Caco-2 (cell line): Measurements from ENCODE around the gene TP53BP2. TPM values are rescaled to one million over a fixed set of nuclear protein-coding genes. Genes with fewer than 3 reads are reported as not detected.

Experiments used
- BruUV-seq: library from RNA; stranded (reverse); fragments of 400-500 nt; replicated peaks from 2 replicates; lab custom pipeline; 2021; lab: Mats Ljungman, UMichigan
- CTCF ChIA-PET: fragments of 300-600 bp; sonication (Branson Sonifier 250); formaldehyde crosslinking; loops from one replicate; lab custom pipeline; 2022; ENCODE audit warnings: antibody characterized with exemption; lab: Charles Lee
- POLR2A ChIA-PET: fragments of 300-600 bp; sonication (Branson Sonifier 250); formaldehyde crosslinking; loops from one replicate; lab custom pipeline; 2022; ENCODE audit warnings: antibody characterized with exemption; lab: Charles Lee
- DNase-seq, 2 experiments: peaks; one replicate each; pipeline versions ENCODE4 v3.0.0 to v3.0.0-alpha.2; 2020 to 2022
- H3K27me3 ChIP-seq: replicated peaks from 2 replicates; pipeline ENCODE4 v1.6.0; 2011; ENCODE audit warnings: low read length; ENCODE audit not compliant: control insufficient read depth, insufficient read depth
- H3K36me3 ChIP-seq: 2 replicates; pipeline ENCODE4 v1.5.1; 2011; ENCODE audit warnings: low read length; ENCODE audit not compliant: control insufficient read depth, insufficient read depth
- H3K4me1 ChIP-seq: fragments of 250-450 bp; sonication (Bioruptor Pico); 2 replicates; pipeline ENCODE4 v1.5.1; 2020; ENCODE audit warnings: mild to moderate bottlenecking
- H3K4me3 ChIP-seq: 2 replicates; pipeline ENCODE4 v1.5.1; 2011; ENCODE audit warnings: low read depth, mild to moderate bottlenecking, control low read depth, low read length
- H3K9me3 ChIP-seq: fragments of 250-450 bp; sonication (Bioruptor Pico); 2 replicates; pipeline ENCODE4 v1.5.1; 2020; ENCODE audit warnings: mild to moderate bottlenecking, moderate library complexity
- H3K27ac Mint-ChIP-seq: one replicate; pipeline ENCODE4 v1.8.0; 2022; ENCODE audit warnings: mixed read lengths; ENCODE audit not compliant: unreplicated experiment
- H3K27me3 Mint-ChIP-seq: one replicate; pipeline ENCODE4 v1.8.0; 2022; ENCODE audit warnings: mixed read lengths; ENCODE audit not compliant: insufficient read depth, unreplicated experiment
- H3K36me3 Mint-ChIP-seq: one replicate; pipeline ENCODE4 v1.8.0; 2022; ENCODE audit warnings: mild to moderate bottlenecking, mixed read lengths; ENCODE audit not compliant: insufficient read depth, unreplicated experiment
- H3K4me1 Mint-ChIP-seq: one replicate; pipeline ENCODE4 v1.8.0; 2022; ENCODE audit warnings: low read depth, mixed read lengths; ENCODE audit not compliant: unreplicated experiment
- H3K4me3 Mint-ChIP-seq: one replicate; pipeline ENCODE4 v1.8.0; 2022; ENCODE audit warnings: mild to moderate bottlenecking, moderate library complexity, mixed read lengths; ENCODE audit not compliant: unreplicated experiment
- H3K9me3 Mint-ChIP-seq: one replicate; pipeline ENCODE4 v1.8.0; 2022; ENCODE audit warnings: mixed read lengths; ENCODE audit not compliant: unreplicated experiment
- CTCF ChIP-seq, 2 experiments: fragments of 200-600 bp in 1 of 2; IDR thresholded peaks; 1 replicate in 1 of 2; 2 replicates in 1 of 2; pipeline versions ENCODE4 v1.5.1 to v1.8.0; 2011 to 2022; ENCODE audit warnings: antibody characterized with exemption in 1 of 2, control low read depth in 1 of 2, inconsistent platforms in 1 of 2, low read depth in 1 of 2, low read length in 1 of 2, mild to moderate bottlenecking in 1 of 2, moderate library complexity in 1 of 2; ENCODE audit not compliant: insufficient read depth in 1 of 2, severe bottlenecking in 1 of 2, unreplicated experiment in 1 of 2
- intact Hi-C: fragments of 100-400 bp; cut with micrococcal nuclease; formaldehyde crosslinking; loops from one replicate; pipeline ENCODE4 v1.10.0; 2022; ENCODE audit not compliant: unreplicated experiment
- total RNA-seq: library from RNA; stranded (reverse); gene quantifications from 2 replicates; pipeline ENCODE4 v1.2.3, GENCODE V29; 2022

The TP53BP2 gene
- total RNA-seq, 1 experiment from 2014 or later = 49.6 TPM

- no peak for DNase-seq
- no peaks in the 10 kb centered on the region for H3K36me3 Mint-ChIP-seq
- no peak overlapping the region for H3K27ac Mint-ChIP-seq
- ChIA-PET CTCF (no interaction called here), POLR2A (interaction anchor here (0.7 to 1.1 kb wide), 2 partner anchors 9 to 74 kb away, joined by 3 to 4 read pairs; no protein-coding TSS in a partner anchor)
- H3K4me1 ChIP-seq = peaks cover 21% of the 10 kb centered on the region
- H3K4me3 ChIP-seq = no peak overlapping the region
- no peaks in the 10 kb centered on the region for H3K36me3 ChIP-seq
- BruUV-seq = no TSS peak
- no peak for TF ChIP-seq CTCF (IDR thresholded peaks at IDR 0.05; ENCODE audit: insufficient read depth in 1 of 2, low read depth in 1 of 2, low read length in 1 of 2, severe bottlenecking in 1 of 2, unreplicated experiment in 1 of 2)
- H3K27me3 ChIP-seq = no peaks in the 10 kb centered on the region
- no peaks in the 10 kb centered on the region for H3K27me3 Mint-ChIP-seq
- H3K4me3 Mint-ChIP-seq = no peak overlapping the region
- intact Hi-C loops = no loop called here
- H3K9me3 Mint-ChIP-seq = no peaks in the 10 kb centered on the region
- H3K4me1 Mint-ChIP-seq = peaks cover 29% of the 10 kb centered on the region
- no peaks in the 10 kb centered on the region for H3K9me3 ChIP-seq
Measured at GRCh38 chr1:223837206-223837605, 8.5 kb downstream of the TP53BP2 start.

GRCh38 chr1:223836586-223836985, 9.2 kb downstream of the TP53BP2 start:
- Histone ChIP-seq H3K4me1 (peaks cover 26% of the 10 kb centered on the region), H3K4me3 (no peak overlapping the region), H3K9me3 (no peaks in the 10 kb centered on the region), H3K36me3 (no peaks in the 10 kb centered on the region), H3K27me3 (no peaks in the 10 kb centered on the region)
- Mint-ChIP-seq H3K27ac (no peak overlapping the region), H3K36me3 (no peaks in the 10 kb centered on the region), H3K27me3 (no peaks in the 10 kb centered on the region), H3K9me3 (no peaks in the 10 kb centered on the region), H3K4me1 (peaks cover 33% of the 10 kb centered on the region), H3K4me3 (no peak overlapping the region)
- ChIA-PET CTCF (no interaction called here), POLR2A (no interaction called here)
- DNase-seq = no peak
- no peak for TF ChIP-seq CTCF (IDR thresholded peaks at IDR 0.05; ENCODE audit: insufficient read depth in 1 of 2, low read depth in 1 of 2, low read length in 1 of 2, severe bottlenecking in 1 of 2, unreplicated experiment in 1 of 2)
- BruUV-seq = no TSS peak
- intact Hi-C loops = no loop called here

GRCh38 chr1:223835754-223836153, 10.0 kb downstream of the TP53BP2 start:
- ChIA-PET POLR2A (no interaction called here), CTCF (no interaction called here)
- H3K4me3 Mint-ChIP-seq = no peak overlapping the region
- no peak for DNase-seq
- Histone ChIP-seq H3K9me3 (no peaks in the 10 kb centered on the region), H3K27me3 (no peaks in the 10 kb centered on the region), H3K4me3 (no peak overlapping the region), H3K36me3 (no peaks in the 10 kb centered on the region), H3K4me1 (peaks cover 26% of the 10 kb centered on the region)
- TF ChIP-seq CTCF (IDR thresholded peaks at IDR 0.05; ENCODE audit: insufficient read depth in 1 of 2, low read depth in 1 of 2, low read length in 1 of 2, severe bottlenecking in 1 of 2, unreplicated experiment in 1 of 2) = no peak
- intact Hi-C loops = no loop called here
- no TSS peak for BruUV-seq
- H3K27me3 Mint-ChIP-seq = no peaks in the 10 kb centered on the region
- no peaks in the 10 kb centered on the region for H3K9me3 Mint-ChIP-seq
- no peak overlapping the region for H3K27ac Mint-ChIP-seq
- H3K36me3 Mint-ChIP-seq = no peaks in the 10 kb centered on the region
- peaks cover 33% of the 10 kb centered on the region for H3K4me1 Mint-ChIP-seq
